Measurements from ENCODE around the gene TMTC1. TPM values are rescaled to one million over a fixed set of nuclear protein-coding genes. Genes with fewer than 3 reads are reported as not detected.

TMTC1 gene
- total and polyA plus RNA-seq, 10 donors: 3.4 to 210 (median 137) TPM

GRCh38 chr12:29795715-29796114 lies 12.0 kb upstream of the TMTC1 start:
- H3K36me3 ChIP-seq: no peaks in the 10 kb centered on the region
- H3K27ac ChIP-seq: no peak overlapping the region
- no peak for DNase-seq
- no peak overlapping the region for H3K4me3 ChIP-seq
- intact Hi-C loops (cut with DNase I; ENCODE audit: low total_unique reads): no loop called here
- WGBS, 5 donors: 58 to 76% (median 72%) methylated on average over 3 of the region's 3 CpGs
- H3K9me3 ChIP-seq: peaks cover 0 to 32% (median 7%) of the 10 kb centered on the region in 8 donors
- H3K27me3 ChIP-seq (replicated peaks in 1 of 7): no peaks in the 10 kb centered on the region
- no peak for TF ChIP-seq POLR2AphosphoS5 (IDR thresholded peaks at IDR 0.05)
- no peak for TF ChIP-seq CTCF (IDR thresholded peaks at IDR 0.05 in 8 of 11, conservative IDR thresholded peaks at IDR 0.05 in 3 of 11)
- TF ChIP-seq POLR2A (IDR thresholded peaks at IDR 0.05): no peak
- no peaks in the 10 kb centered on the region for H3K4me1 ChIP-seq

GRCh38 chr12:29794862-29795261 lies 11.1 kb upstream of the TMTC1 start:
- intact Hi-C loops (cut with DNase I; ENCODE audit: low total_unique reads): no loop called here
- TF ChIP-seq CTCF (IDR thresholded peaks at IDR 0.05 in 8 of 11, conservative IDR thresholded peaks at IDR 0.05 in 3 of 11) (no peak), POLR2A (IDR thresholded peaks at IDR 0.05) (no peak), POLR2AphosphoS5 (IDR thresholded peaks at IDR 0.05) (no peak)

GRCh38 chr12:29792853-29793252 lies 9.1 kb upstream of the TMTC1 start:
- no peak for TF ChIP-seq POLR2AphosphoS5 (IDR thresholded peaks at IDR 0.05)
- TF ChIP-seq CTCF (IDR thresholded peaks at IDR 0.05 in 8 of 11, conservative IDR thresholded peaks at IDR 0.05 in 3 of 11): no peak
- TF ChIP-seq POLR2A (IDR thresholded peaks at IDR 0.05): no peak
- Histone ChIP-seq H3K36me3 (no peaks in the 10 kb centered on the region), H3K9me3 (peaks cover 0 to 32% (median 7%) of the 10 kb centered on the region in 8 donors), H3K4me3 (no peak overlapping the region), H3K4me1 (no peaks in the 10 kb centered on the region), H3K27ac (no peak overlapping the region), H3K27me3 (replicated peaks in 1 of 7) (no peaks in the 10 kb centered on the region)
- intact Hi-C loops (cut with DNase I; ENCODE audit: low total_unique reads): no loop called here
- DNase-seq: no peak
- 93 to 98% (median 95%) methylated on average over 6 to 8 of the region's 8 CpGs for WGBS, 5 donors

More at GRCh38 chr12:29794862-29795261, 11.1 kb upstream of the TMTC1 start:
- Histone ChIP-seq H3K36me3 (no peaks in the 10 kb centered on the region), H3K9me3 (peaks cover 0 to 32% (median 7%) of the 10 kb centered on the region in 8 donors), H3K4me3 (no peak overlapping the region), H3K4me1 (no peaks in the 10 kb centered on the region), H3K27me3 (replicated peaks in 1 of 7) (no peaks in the 10 kb centered on the region), H3K27ac (no peak overlapping the region)
- no peak for DNase-seq

- H3K9me3 ChIP-seq: peaks cover 0 to 32% (median 7%) of the 10 kb centered on the region in 8 donors
- H3K27ac ChIP-seq: no peak overlapping the region
- WGBS, 5 donors: 89 to 95% (median 91%) methylated on average over 9 to 10 of the region's 10 CpGs
- TF ChIP-seq POLR2A (IDR thresholded peaks at IDR 0.05) (no peak), POLR2AphosphoS5 (IDR thresholded peaks at IDR 0.05) (no peak), CTCF (IDR thresholded peaks at IDR 0.05 in 8 of 11, conservative IDR thresholded peaks at IDR 0.05 in 3 of 11) (no peak)
- H3K4me3 ChIP-seq: no peak overlapping the region
- intact Hi-C loops (cut with DNase I; ENCODE audit: low total_unique reads): no loop called here
- no peak for DNase-seq
- H3K36me3 ChIP-seq: no peaks in the 10 kb centered on the region
- H3K4me1 ChIP-seq: no peaks in the 10 kb centered on the region
- no peaks in the 10 kb centered on the region for H3K27me3 ChIP-seq (replicated peaks in 1 of 7)
Observed at GRCh38 chr12:29792132-29792531, 8.4 kb upstream of the TMTC1 start.

Data from spleen (tissue), 11 donors.